Hindlimb muscle (tissue), 1 donor: ENCODE results near the gene POLR1G. TPM values are rescaled to one million over a fixed set of nuclear protein-coding genes. Genes with fewer than 3 reads are reported as not detected.

Experiments used
- DNase-seq: peaks from one replicate; pipeline ENCODE4 v3.0.0-alpha.2; 2013
- polyA plus RNA-seq: library from polyadenylated mRNA; unstranded; fragments of 120-200 nt; gene quantifications from one replicate; pipeline ENCODE4 v1.2.1, GENCODE V29; 2013; ENCODE audit not compliant: insufficient read length

POLR1G gene
- polyA plus RNA-seq, 1 donor: 8.5 TPM

DNA sequence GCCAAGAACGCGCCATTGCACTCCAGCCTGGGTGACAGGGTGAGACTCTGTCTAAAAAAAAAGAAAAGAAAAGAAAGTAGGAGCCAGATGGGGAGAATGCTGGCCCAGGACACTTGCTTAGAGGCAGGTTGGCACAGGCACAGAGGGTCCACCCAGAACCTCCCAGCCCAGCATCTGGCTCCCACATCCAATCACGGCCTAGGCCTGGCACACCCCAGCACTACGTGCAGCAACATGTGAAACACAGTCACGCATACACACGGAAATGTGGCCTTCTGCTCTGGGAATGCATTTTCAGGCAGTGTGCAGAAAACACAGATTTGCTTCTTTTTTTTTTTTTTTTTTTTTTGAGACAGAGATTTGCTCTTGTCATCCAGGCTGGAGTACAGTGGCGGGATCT, 40.5 kb downstream of the POLR1G start:
- no peak for DNase-seq

DNA sequence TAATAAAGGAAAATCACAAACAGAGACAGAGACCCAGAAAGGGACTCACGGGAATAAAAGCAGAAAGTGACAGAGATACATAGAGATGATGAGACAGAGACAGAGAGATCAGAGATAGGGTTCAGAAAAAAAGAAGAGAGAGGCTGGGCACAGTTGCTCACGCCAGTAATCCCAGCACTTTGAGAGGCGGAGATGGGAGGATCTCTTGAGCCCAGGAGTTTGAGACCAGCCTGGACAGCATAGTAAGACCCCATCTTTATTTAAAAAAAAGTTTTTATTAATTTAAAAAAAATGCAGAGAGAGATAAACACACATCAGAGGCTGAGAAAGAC, 41.9 kb downstream of the POLR1G start:
- no peak for DNase-seq

DNA sequence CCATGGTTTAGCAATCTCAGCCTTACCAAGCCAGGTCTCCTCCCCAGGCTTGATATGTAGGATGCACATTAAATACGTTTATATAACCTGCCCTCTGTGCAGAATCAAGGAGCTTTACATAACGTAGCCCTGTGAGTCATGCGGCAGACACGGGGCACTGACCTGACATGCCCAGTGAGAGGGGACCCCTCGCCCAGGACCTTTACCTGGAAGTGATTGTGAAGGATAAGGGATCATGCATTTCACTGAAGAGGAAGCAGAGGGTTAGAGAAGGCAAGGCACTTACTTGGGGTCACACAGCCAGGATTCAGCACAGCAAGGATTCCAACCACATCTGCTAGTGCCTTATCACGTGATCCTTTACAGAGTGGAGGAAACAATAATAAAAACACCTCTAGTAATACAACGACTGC, 42.4 kb downstream of the POLR1G start:
- DNase-seq: no peak

DNA sequence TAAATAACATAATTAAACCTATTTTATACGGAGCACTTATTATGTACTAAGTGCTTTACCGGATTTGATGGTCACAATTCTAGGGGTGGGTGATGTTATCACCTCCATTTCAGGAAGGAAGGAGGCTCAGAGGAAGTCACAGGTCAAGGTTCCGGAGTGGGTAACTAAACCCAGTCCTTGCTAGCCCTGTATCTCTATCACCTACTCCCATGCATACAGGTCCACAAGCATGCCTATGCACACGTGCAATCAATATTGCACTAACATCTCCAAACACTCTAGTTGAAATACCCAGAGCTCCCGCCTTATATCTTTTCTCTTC, 43.5 kb downstream of the POLR1G start:
- no peak for DNase-seq

DNA sequence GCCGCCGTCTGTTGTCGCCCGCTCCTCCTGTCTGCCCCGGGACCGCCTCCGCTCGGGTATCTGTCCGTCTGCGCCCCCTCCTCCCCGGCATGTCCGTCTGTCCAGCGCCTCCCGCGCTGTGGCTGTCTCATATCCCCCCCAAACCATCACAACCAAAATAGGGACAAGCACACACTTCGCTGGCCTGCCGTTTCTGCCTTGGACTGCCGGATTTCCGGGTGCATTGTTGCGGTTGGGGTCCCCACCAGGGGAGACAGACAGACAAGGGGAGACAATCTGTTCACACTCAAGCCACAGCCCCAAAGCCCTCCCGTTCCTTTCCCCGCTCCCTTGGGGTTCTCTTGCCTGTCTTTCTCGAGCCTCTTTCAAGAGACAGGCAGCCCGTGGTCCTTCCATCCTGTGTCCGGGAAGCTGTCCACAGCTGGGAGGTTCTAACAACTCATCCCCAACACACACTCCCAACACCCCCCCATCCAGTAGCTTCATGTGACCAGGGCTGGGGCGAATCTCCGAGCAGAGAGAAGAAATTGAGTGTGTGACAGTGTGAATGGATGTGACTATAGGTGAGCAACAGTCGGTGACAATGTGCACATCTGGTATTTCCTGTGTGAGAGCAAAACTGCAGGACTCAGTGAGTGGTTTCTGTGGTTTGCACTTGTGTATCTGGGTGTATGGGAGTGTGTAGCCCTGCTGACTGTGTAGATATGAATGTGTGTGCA, 44.8 kb downstream of the POLR1G start:
- DNase-seq: peak; percentile 57

DNA sequence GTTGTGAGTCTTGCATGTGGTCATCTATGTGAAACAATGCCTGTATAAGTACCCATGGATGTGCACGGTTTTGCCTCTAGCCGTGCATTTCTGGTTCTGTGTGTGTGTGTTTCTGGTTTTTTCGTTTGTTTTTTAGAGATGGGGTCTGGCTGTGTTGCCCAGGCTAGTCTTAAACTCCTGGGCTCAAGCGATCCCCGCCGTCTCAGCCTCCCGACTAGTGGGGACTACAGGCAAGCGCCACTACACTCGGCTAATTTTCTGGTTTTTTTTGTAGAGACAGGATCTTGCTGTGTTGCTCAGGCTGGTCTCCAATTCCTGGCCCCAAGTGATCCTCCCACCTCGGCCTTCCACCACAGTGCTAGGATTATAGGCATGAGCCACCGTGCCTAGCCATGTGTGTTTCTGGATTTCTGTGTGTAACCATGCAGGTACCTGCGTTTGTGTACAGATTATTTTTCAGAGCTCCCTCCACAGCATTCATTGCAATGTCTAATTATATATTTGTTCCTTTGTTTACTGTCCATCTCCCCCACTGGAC, 45.5 kb downstream of the POLR1G start:
- no peak for DNase-seq

- peak; percentile 92 for DNase-seq
These were observed 49.5 kb downstream of the POLR1G start for GRCh38 chr19:45455707-45456499.

DNA sequence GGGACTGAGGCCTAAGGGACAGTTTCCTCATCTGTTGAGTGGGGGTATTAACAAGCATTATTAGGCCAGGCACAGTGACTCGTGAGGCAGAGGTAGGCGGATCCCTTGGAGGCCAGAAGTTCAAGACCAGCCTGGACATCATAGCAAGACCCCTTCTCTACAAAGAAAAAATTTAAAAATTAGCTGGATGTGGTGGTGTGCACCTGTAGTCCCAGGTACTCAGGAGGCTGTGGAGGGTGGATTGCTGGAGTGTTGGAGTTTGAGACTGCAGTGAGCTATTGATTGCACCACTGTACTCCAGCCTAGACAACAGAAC, 50.0 kb downstream of the POLR1G start:
- DNase-seq: no peak

DNA sequence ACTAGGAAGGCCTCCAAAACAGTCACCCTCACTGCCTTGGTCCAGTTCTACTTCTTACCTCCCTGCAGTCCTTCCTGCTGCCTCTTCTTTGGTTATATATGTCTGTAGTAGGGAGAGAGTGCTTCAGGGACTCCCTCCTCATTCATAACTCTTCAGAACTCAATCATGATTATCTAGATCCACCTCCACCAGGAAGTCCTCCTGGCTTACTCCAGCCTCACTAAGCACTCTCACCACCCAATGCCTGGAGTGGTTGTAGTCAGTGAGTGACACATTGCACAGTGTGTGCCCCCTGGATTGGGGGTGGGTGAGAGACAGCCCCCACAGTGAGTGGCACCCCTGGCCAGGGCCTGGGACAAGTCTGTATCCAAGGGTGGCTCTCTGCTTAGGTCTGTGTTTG, 51.3 kb downstream of the POLR1G start:
- DNase-seq: no peak

Other genes with a start within 250 kb of the POLR1G start
- gene NKPD1, start 245.7 kb upstream of the POLR1G start, polyA plus RNA-seq: 0.21 TPM
- gene TRAPPC6A, start 228.4 kb upstream of the POLR1G start, polyA plus RNA-seq: 24.0 TPM
- 7.6 TPM for gene BLOC1S3, start 227.9 kb upstream of the POLR1G start, polyA plus RNA-seq
- gene EXOC3L2, start 161.2 kb upstream of the POLR1G start, polyA plus RNA-seq: 3.0 TPM
- gene MARK4, start 155.4 kb upstream of the POLR1G start, polyA plus RNA-seq: 39.1 TPM
- 4,137 TPM for gene CKM, start 83.8 kb upstream of the POLR1G start, polyA plus RNA-seq
- 0.41 TPM for gene KLC3, start 65.9 kb upstream of the POLR1G start, polyA plus RNA-seq
- gene ERCC2, start 36.1 kb upstream of the POLR1G start, polyA plus RNA-seq: 15.4 TPM
- 5.8 TPM for gene PPP1R13L, start 1.6 kb upstream of the POLR1G start, polyA plus RNA-seq
- gene ERCC1, start 17.3 kb downstream of the POLR1G start, polyA plus RNA-seq: 85.9 TPM
- gene FOSB, start 61.4 kb downstream of the POLR1G start, polyA plus RNA-seq: 49.7 TPM
- 165 TPM for gene RTN2, start 90.4 kb downstream of the POLR1G start, polyA plus RNA-seq
- gene PPM1N, start 91.8 kb downstream of the POLR1G start, polyA plus RNA-seq: 1.4 TPM
- gene VASP, start 100.8 kb downstream of the POLR1G start, polyA plus RNA-seq: 54.4 TPM
- gene OPA3, start 178.2 kb downstream of the POLR1G start, polyA plus RNA-seq: 7.0 TPM
- 4.9 TPM for gene GPR4, start 195.6 kb downstream of the POLR1G start, polyA plus RNA-seq
- gene EML2, start 232.8 kb downstream of the POLR1G start, polyA plus RNA-seq: 13.1 TPM